Muscle layer of colon (tissue), 2 donors: ENCODE results near the gene WNK2.

Experiments used
- H3K27ac ChIP-seq: one replicate; pipeline ENCODE4 v1.7.0; 2013; ENCODE audit warnings: low read depth, mild to moderate bottlenecking, low read length, moderate library complexity
- H3K27me3 ChIP-seq, 2 donors: one replicate each; pipeline ENCODE4 v1.7.0; 2013; ENCODE audit warnings: low read length in 2 of 2, mild to moderate bottlenecking in 2 of 2; ENCODE audit not compliant: insufficient read depth in 2 of 2, control insufficient read depth in 1 of 2
- H3K36me3 ChIP-seq: one replicate; pipeline ENCODE4 v1.7.0; 2013; ENCODE audit warnings: mild to moderate bottlenecking, low read length; ENCODE audit not compliant: insufficient read depth
- H3K4me1 ChIP-seq: one replicate; pipeline ENCODE4 v1.7.0; 2013; ENCODE audit warnings: mild to moderate bottlenecking, low read length; ENCODE audit not compliant: insufficient read depth
- H3K4me3 ChIP-seq, 2 donors: one replicate each; pipeline ENCODE4 v1.7.0; 2013; ENCODE audit warnings: low read length in 2 of 2, low read depth in 1 of 2, mild to moderate bottlenecking in 1 of 2, moderate library complexity in 1 of 2
- H3K9ac ChIP-seq: one replicate; pipeline ENCODE4 v1.7.0; 2013; ENCODE audit warnings: low read length
- H3K9me3 ChIP-seq: one replicate; pipeline ENCODE4 v1.7.0; 2013; ENCODE audit warnings: mild to moderate bottlenecking, low read length
- donor health status: abdominal sarcoma.
- donor health status: Adenocarcinoma of cecum.

WNK2 gene

GRCh38 chr9:93148721-93149120, 35.2 kb upstream of the WNK2 start:
- no peaks in the 10 kb centered on the region for H3K27me3 ChIP-seq
- H3K9ac ChIP-seq, result no peak overlapping the region
- no peak overlapping the region for H3K4me3 ChIP-seq
- H3K9me3 ChIP-seq, result no peaks in the 10 kb centered on the region
- H3K36me3 ChIP-seq, result no peaks in the 10 kb centered on the region
- peaks cover 9% of the 10 kb centered on the region for H3K4me1 ChIP-seq
- H3K27ac ChIP-seq, result no peak overlapping the region

- H3K27ac ChIP-seq, result no peak overlapping the region
- no peak overlapping the region for H3K9ac ChIP-seq
- no peaks in the 10 kb centered on the region for H3K27me3 ChIP-seq
- H3K36me3 ChIP-seq, result no peaks in the 10 kb centered on the region
- H3K4me3 ChIP-seq, result no peak overlapping the region
- peaks cover 3% of the 10 kb centered on the region for H3K4me1 ChIP-seq
- no peaks in the 10 kb centered on the region for H3K9me3 ChIP-seq
These were observed 34.6 kb upstream of the WNK2 start for GRCh38 chr9:93149361-93149760.

- Histone ChIP-seq H3K9me3 (no peaks in the 10 kb centered on the region), H3K4me3 (no peak overlapping the region), H3K4me1 (no peaks in the 10 kb centered on the region), H3K9ac (no peak overlapping the region), H3K27ac (no peak overlapping the region), H3K36me3 (no peaks in the 10 kb centered on the region), H3K27me3 (no peaks in the 10 kb centered on the region)
These were observed 32.7 kb upstream of the WNK2 start for GRCh38 chr9:93151097-93151784.

GRCh38 chr9:93154293-93154903, 29.5 kb upstream of the WNK2 start:
- Histone ChIP-seq H3K27ac (no peak overlapping the region), H3K27me3 (no peaks in the 10 kb centered on the region), H3K36me3 (no peaks in the 10 kb centered on the region)

DNA sequence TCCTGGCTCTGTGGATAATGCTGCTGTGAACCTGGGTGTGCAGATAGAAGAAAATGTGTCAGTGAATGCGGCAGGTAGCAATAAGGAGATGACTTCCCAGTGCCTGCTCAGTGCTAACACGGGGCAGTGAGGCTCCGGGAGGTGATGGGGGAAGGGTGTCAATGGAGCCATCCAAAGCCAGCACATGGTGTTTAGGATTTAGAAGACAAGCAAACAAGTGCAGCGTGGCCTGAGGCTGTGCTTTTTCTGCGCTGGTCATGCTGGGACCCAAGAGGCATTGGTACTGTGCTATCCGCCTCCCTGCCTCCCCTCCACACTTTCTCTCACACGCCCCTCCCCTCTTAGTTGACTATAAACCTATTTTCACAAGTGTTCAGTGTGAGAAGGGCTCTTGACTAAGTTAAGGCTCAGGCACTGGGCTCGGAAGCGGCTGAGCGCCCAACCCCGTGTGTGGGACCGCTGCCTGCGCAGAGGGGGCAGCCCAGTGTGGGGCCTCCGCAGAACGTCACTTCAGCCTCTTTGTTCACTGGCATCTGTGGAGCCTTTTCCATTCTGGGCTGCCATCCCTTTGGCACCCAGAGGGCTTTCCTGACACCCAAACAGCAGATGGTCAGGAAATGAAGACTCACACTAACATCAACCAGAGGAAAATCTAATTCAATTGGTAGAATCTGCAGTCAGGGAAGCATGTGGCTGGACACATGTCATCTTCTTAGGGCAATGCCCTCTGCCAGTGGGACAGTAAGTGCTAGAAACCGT, 28.0 kb upstream of the WNK2 start:
- Histone ChIP-seq H3K27ac (no peak overlapping the region), H3K27me3 (no peaks in the 10 kb centered on the region), H3K36me3 (no peaks in the 10 kb centered on the region), H3K4me3 (no peak overlapping the region), H3K9ac (no peak overlapping the region), H3K9me3 (no peaks in the 10 kb centered on the region), H3K4me1 (peaks cover 13% of the 10 kb centered on the region)

More at GRCh38 chr9:93154293-93154903, 29.5 kb upstream of the WNK2 start:
- Histone ChIP-seq H3K9me3 (no peaks in the 10 kb centered on the region), H3K4me1 (no peaks in the 10 kb centered on the region), H3K9ac (no peak overlapping the region), H3K4me3 (no peak overlapping the region)

DNA sequence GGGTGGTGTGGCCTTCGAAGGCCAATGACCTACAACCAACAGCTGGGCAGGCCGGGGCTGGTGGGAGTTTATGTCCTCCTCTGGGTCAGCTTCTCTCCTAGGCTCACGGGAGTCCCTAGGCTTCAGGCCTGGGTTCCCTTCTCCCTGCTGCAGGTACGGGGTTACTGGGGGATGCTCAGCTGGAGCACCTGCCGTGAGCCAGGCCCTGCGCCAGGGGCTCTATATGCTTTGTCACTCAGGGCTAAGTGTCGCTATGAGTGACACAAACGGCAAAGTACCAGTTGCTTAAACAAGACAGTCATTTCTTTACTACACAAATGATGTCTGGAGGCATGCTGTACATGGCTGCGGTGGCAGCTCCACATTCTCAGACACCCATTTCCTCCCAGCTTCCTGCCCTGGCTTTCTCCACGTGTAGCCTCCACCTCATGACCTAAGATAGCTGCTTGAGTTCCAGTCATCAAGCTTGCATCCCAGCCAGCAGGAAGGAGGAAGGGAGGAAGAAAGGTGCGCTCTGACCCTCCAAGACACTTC, 27.4 kb upstream of the WNK2 start:
- H3K36me3 ChIP-seq, result no peaks in the 10 kb centered on the region
- no peak overlapping the region for H3K9ac ChIP-seq
- H3K4me3 ChIP-seq, result no peak overlapping the region
- H3K4me1 ChIP-seq, result peaks cover 16% of the 10 kb centered on the region
- no peaks in the 10 kb centered on the region for H3K27me3 ChIP-seq
- H3K27ac ChIP-seq, result no peak overlapping the region
- H3K9me3 ChIP-seq, result no peaks in the 10 kb centered on the region

DNA sequence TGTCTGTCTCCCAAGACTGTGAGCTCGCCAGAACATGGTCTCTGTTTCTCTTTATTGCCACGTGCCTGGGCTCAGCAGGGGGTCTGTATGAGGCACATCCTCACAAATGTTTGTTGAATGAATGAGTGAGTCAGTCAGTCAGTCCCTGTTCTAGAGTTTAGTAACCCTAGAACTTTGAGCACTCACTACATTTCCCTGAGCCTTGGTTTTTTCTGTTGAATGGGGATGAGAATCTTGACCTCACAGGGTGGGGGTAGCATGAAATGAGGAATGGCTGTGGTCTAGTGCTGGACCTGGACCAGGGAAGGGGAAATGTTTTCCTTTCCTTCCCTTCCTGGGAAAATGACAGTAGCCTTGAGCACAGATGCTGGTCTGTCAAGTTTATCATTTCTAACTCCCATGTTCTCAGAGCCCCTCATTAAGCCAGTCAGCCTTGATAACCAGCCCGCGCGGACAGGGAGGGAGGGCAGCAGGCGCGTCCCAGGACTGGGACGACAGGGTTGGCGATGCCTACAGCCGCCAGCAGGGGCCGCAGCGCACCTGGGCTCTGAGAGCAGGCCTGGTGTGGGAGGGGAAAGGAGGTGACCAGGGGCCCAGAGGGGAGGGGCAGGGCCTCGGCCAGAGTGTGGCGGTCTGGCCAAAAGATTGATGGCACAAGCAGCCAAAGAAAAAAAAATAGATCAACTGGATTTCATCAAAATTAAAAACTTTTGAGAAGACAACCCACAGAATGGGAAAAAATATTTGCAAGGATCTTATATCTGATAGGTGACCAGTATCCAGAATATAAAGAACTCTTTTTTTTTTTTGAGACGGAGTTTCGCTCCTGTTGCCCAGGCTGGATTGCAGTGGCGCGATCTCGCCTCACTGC, 24.1 kb upstream of the WNK2 start:
- H3K27me3 ChIP-seq, result no peaks in the 10 kb centered on the region
- H3K4me3 ChIP-seq, result no peak overlapping the region
- H3K27ac ChIP-seq, result no peak overlapping the region
- no peak overlapping the region for H3K9ac ChIP-seq
- H3K4me1 ChIP-seq, result peaks cover 26% of the 10 kb centered on the region
- no peaks in the 10 kb centered on the region for H3K9me3 ChIP-seq
- H3K36me3 ChIP-seq, result no peaks in the 10 kb centered on the region

DNA sequence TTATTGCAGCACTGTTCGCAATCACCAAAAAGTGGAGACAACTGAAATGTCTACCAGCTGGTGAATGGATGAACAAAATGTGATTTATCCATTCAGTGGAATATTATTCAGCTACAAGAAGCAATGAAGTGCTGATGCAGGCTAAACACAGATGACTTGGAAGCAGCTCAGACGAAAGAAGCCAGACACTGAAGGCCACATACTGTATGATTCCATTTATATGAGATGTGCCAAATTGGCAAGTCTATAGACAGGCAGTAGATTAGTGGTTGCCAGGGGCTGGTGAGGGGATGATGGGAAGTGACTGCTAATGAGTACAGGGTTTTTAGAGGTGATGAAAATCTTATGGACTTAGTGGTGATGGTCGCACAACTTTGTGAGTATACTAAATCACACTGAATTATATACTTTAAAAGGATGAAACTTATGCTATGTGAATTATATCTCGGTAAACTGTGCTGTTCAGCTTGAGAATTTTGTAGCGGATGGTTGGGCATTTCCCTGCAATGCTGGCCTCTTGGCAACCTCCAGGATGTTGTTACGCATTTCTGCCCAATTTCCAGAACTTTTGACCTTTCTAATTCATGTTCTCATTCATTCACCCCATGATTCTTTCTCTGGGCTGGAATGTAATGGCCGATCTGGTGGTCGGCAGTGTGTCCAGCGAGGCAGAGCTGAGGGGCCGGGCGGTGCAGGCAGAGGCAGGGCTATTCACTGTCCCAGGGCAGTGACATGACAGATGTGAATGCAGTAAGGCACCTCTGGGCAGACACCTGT, 22.0 kb upstream of the WNK2 start:
- Histone ChIP-seq H3K4me3 (no peak overlapping the region), H3K27ac (no peak overlapping the region), H3K27me3 (no peaks in the 10 kb centered on the region), H3K4me1 (peaks cover 26% of the 10 kb centered on the region), H3K9me3 (no peaks in the 10 kb centered on the region), H3K36me3 (no peaks in the 10 kb centered on the region), H3K9ac (no peak overlapping the region)

GRCh38 chr9:93164085-93164484, 19.9 kb upstream of the WNK2 start:
- no peaks in the 10 kb centered on the region for H3K36me3 ChIP-seq
- H3K9me3 ChIP-seq, result no peaks in the 10 kb centered on the region
- no peak overlapping the region for H3K9ac ChIP-seq
- H3K4me1 ChIP-seq, result peaks cover 26% of the 10 kb centered on the region
- no peak overlapping the region for H3K4me3 ChIP-seq
- no peaks in the 10 kb centered on the region for H3K27me3 ChIP-seq
- no peak overlapping the region for H3K27ac ChIP-seq

DNA sequence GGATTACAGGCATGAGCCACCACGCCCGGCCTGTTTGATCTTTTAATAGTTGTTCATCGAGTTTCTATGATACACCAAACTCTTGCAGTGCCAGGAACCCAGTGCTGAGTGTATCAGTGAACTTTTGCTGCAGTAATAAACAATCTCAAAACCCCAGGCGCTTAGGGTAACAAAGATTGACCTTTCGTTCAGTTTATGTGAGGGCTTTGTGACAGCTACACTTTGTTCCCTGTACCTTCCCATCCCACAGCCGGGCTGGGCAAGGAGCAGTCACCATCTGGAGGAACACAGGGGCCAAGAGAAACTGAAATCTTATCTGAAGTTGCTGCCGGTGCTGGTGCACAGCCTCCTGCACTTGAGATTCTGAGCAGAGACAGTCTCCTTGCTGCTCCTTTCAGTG, 17.2 kb upstream of the WNK2 start:
- Histone ChIP-seq H3K27ac (no peak overlapping the region), H3K9ac (no peak overlapping the region), H3K27me3 (no peaks in the 10 kb centered on the region), H3K9me3 (no peaks in the 10 kb centered on the region), H3K36me3 (no peaks in the 10 kb centered on the region), H3K4me3 (no peak overlapping the region), H3K4me1 (peaks cover 8% of the 10 kb centered on the region)
